K562 (cell line): Measurements from ENCODE around the gene FAM162B. TPM values are rescaled to one million over a fixed set of nuclear protein-coding genes. Genes with fewer than 3 reads are reported as not detected.
A peak's percentile ranks its signal among the peaks of the same experiment; 100 is the strongest.

Source experiments
- ATAC-seq: fragments of 200-7000 bp; cut with Tn5 transposase; 3 replicates; pipeline ENCODE4 v1.9.1; 2020; ENCODE audit warnings: moderate library complexity
- BruUV-seq: library from RNA; stranded (reverse); fragments of 400-500 nt; replicated peaks from 2 replicates; lab custom pipeline; 2021; lab: Mats Ljungman, UMichigan
- CTCF ChIA-PET: fragments of 300-600 bp; formaldehyde crosslinking; extraction: SDS; loops from one replicate; lab custom pipeline; 2021; ENCODE audit warnings: low intra/inter-chr PET ratio; lab: Yijun Ruan, JAX
- POLR2A ChIA-PET: fragments of 300-600, 350-650 bp; sonication (Branson Sonifier 250); formaldehyde crosslinking; extraction: SDS; loops from one replicate; lab custom pipeline; 2021; ENCODE audit warnings: antibody characterized with exemption, inconsistent platforms; lab: Yijun Ruan, JAX
- DNase-seq, 4 experiments: peaks; one replicate each; pipeline versions ENCODE4 v3.0.0 to v3.0.0-alpha.2; 2011 to 2018; ENCODE audit warnings: low spot score in 3 of 4, mixed read lengths in 3 of 4; ENCODE audit errors: extremely low read depth in 1 of 4
- FAIRE-seq: peaks from 2 replicates; lab custom pipeline; 2011; peaks lifted over from hg19 to GRCh38; lab: Jason Lieb, UNC
- H2AFZ ChIP-seq: 2 replicates; pipeline ENCODE4 v1.6.0; 2011; ENCODE audit warnings: low read depth, low read length, control low read depth, inconsistent platforms
- H3K27ac ChIP-seq: fragments of 200-600 bp; 3 replicates; pipeline ENCODE4 v1.8.0; 2011; ENCODE audit warnings: low read depth, mild to moderate bottlenecking, control low read depth, inconsistent platforms, low read length, moderate library complexity, mixed read lengths; ENCODE audit errors: extremely low read depth
- H3K27me3 ChIP-seq, 2 experiments: fragments of 300-600 bp in 1 of 2; 2 replicates in 1 of 2; 3 replicates in 1 of 2; pipeline versions ENCODE4 v1.6.0 to v1.8.0; 2011; ENCODE audit warnings: inconsistent platforms in 2 of 2, low read length in 2 of 2, mild to moderate bottlenecking in 1 of 2, mixed read lengths in 1 of 2, moderate library complexity in 1 of 2; ENCODE audit not compliant: control insufficient read depth in 2 of 2, insufficient read depth in 2 of 2
- H3K36me3 ChIP-seq: fragments of 300-600 bp; 3 replicates; pipeline ENCODE4 v1.8.0; 2011; ENCODE audit warnings: mild to moderate bottlenecking, low read length, inconsistent platforms; ENCODE audit not compliant: control insufficient read depth, insufficient read depth
- H3K4me1 ChIP-seq, 2 experiments: fragments of 200-600 bp in 1 of 2; replicated peaks in 1 of 2; 2 replicates in 1 of 2; 3 replicates in 1 of 2; pipeline versions ENCODE4 v1.5.1 to v1.8.0; 2011; ENCODE audit warnings: inconsistent platforms in 2 of 2, low read length in 2 of 2, mild to moderate bottlenecking in 1 of 2, mixed read lengths in 1 of 2, moderate library complexity in 1 of 2; ENCODE audit not compliant: control insufficient read depth in 2 of 2, insufficient read depth in 2 of 2
- H3K4me2 ChIP-seq: 2 replicates; pipeline ENCODE4 v1.6.1; 2011; ENCODE audit warnings: low read length, control low read depth, inconsistent platforms, mixed read lengths; ENCODE audit not compliant: insufficient read depth
- H3K4me3 ChIP-seq: fragments of 200-600 bp; sonication (generic), shearing (Covaris generic); 2 replicates; pipeline ENCODE4 v1.5.1; 2016; ENCODE audit warnings: control low read depth, inconsistent platforms
- H3K79me2 ChIP-seq: fragments of 200-600 bp; 3 replicates; pipeline ENCODE4 v1.8.0; 2011; ENCODE audit warnings: low read length, inconsistent platforms; ENCODE audit not compliant: control insufficient read depth, insufficient read depth
- H3K9ac ChIP-seq, 2 experiments: 2 replicates each; pipeline versions ENCODE4 v1.6.0 to v1.6.1; 2011; ENCODE audit warnings: low read depth in 2 of 2, low read length in 2 of 2, control low read depth in 1 of 2, inconsistent platforms in 1 of 2, mild to moderate bottlenecking in 1 of 2, mixed read lengths in 1 of 2; ENCODE audit not compliant: insufficient read depth in 1 of 2
- H3K9me1 ChIP-seq: one replicate; pipeline ENCODE4 v1.6.0; 2011; ENCODE audit warnings: inconsistent platforms, mild to moderate bottlenecking, low read length, moderate library complexity; ENCODE audit not compliant: control insufficient read depth, insufficient read depth
- H3K9me3 ChIP-seq: replicated peaks from 2 replicates; pipeline ENCODE4 v1.5.1; 2011; ENCODE audit warnings: low read depth, low read length, inconsistent platforms; ENCODE audit not compliant: control insufficient read depth, insufficient read depth
- H4K20me1 ChIP-seq: replicated peaks from 2 replicates; pipeline ENCODE4 v1.6.1; 2011; ENCODE audit warnings: low read length, inconsistent platforms, mixed read lengths; ENCODE audit not compliant: control insufficient read depth, insufficient read depth
- ARID1B ChIP-seq: fragments of 450-650 bp; IDR thresholded peaks from 2 replicates; pipeline ENCODE4 v1.6.1; 2016; ENCODE audit warnings: antibody characterized with exemption, mild to moderate bottlenecking, inconsistent platforms
- CBFA2T3 ChIP-seq: fragments of 450-650 bp; IDR thresholded peaks from 2 replicates; pipeline ENCODE4 v1.6.1; 2017
- CHCHD3 ChIP-seq: fragments of 250-450 bp; sonication (Bioruptor Pico); IDR thresholded peaks from 2 replicates; pipeline ENCODE4 v2.1.2; 2022; ENCODE audit warnings: mild to moderate bottlenecking
- DMBX1 ChIP-seq: fragments of 250-450 bp; sonication (Bioruptor Pico); IDR thresholded peaks from 2 replicates; pipeline ENCODE4 v1.8.0; 2022; ENCODE audit warnings: inconsistent platforms, mild to moderate bottlenecking, moderate library complexity, borderline replicate concordance
- DPF2 ChIP-seq: fragments of 450-650 bp; IDR thresholded peaks from 2 replicates; pipeline ENCODE4 v1.6.1; 2016
- FOXM1 ChIP-seq, 2 experiments: fragments of 450-650 bp in 1 of 2; sonication (generic) in 1 of 2; formaldehyde crosslinking in 1 of 2; IDR thresholded peaks; 2 replicates each; pipeline versions ENCODE4 v1.6.1 to v1.9.0; 2017 to 2022; ENCODE audit warnings: low read depth in 2 of 2, mild to moderate bottlenecking in 2 of 2, missing genetic modification reagents in 1 of 2, moderate library complexity in 1 of 2
- LARP7 ChIP-seq: fragments of 450-650 bp; IDR thresholded peaks from 2 replicates; pipeline ENCODE4 v1.6.1; 2016
- MEIS2 ChIP-seq: fragments of 450-650 bp; IDR thresholded peaks from 2 replicates; pipeline ENCODE4 v1.6.1; 2014; ENCODE audit warnings: mild to moderate bottlenecking; ENCODE audit not compliant: partially characterized antibody
- MIER1 ChIP-seq: fragments of 450-650 bp; IDR thresholded peaks from 2 replicates; pipeline ENCODE4 v1.6.1; 2016; ENCODE audit warnings: antibody characterized with exemption, mild to moderate bottlenecking, low read depth
- NCOR1 ChIP-seq: fragments of 450-650 bp; IDR thresholded peaks from 2 replicates; pipeline ENCODE4 v1.6.1; 2016; ENCODE audit warnings: mild to moderate bottlenecking, moderate library complexity
- NR2F6 ChIP-seq: fragments of 450-650 bp; formaldehyde crosslinking; IDR thresholded peaks from 2 replicates; pipeline ENCODE4 v1.4.0; 2020; ENCODE audit warnings: mild to moderate bottlenecking
- PKNOX1 ChIP-seq: fragments of 450-650 bp; IDR thresholded peaks from 2 replicates; pipeline ENCODE4 v1.6.1; 2016
- SMAD3 ChIP-seq: fragments of 450-650 bp; formaldehyde crosslinking; conservative IDR thresholded peaks from 2 replicates; pipeline ENCODE4 v1.4.0; 2020; ENCODE audit warnings: mild to moderate bottlenecking
- SNIP1 ChIP-seq: fragments of 450-650 bp; IDR thresholded peaks from 2 replicates; pipeline ENCODE4 v1.7.1; 2017; ENCODE audit warnings: low read depth, mild to moderate bottlenecking
- SOX6 ChIP-seq: fragments of 450-650 bp; IDR thresholded peaks from 2 replicates; pipeline ENCODE4 v1.6.1; 2014; ENCODE audit warnings: mild to moderate bottlenecking
- SRF ChIP-seq, 2 experiments: fragments of 250-450, 450-650 bp in 1 of 2; sonication (Bioruptor Pico) in 1 of 2; sonication (generic) in 1 of 2; formaldehyde crosslinking; IDR thresholded peaks; 2 replicates each; pipeline versions ENCODE4 v1.5.0 to v1.5.1; 2020 to 2022; ENCODE audit warnings: mild to moderate bottlenecking in 1 of 2, missing genetic modification reagents in 1 of 2
- STAT5A ChIP-seq: IDR thresholded peaks from 2 replicates; pipeline ENCODE4 v1.6.1; 2012; ENCODE audit warnings: low read length, inconsistent platforms, borderline replicate concordance
- TAF7 ChIP-seq: fragments of 450-650 bp; IDR thresholded peaks from 2 replicates; pipeline ENCODE4 v1.6.1; 2016; ENCODE audit warnings: missing genetic modification characterization, missing compliant biosample characterization
- TCF3 ChIP-seq: sonication (generic); formaldehyde crosslinking; IDR thresholded peaks from 2 replicates; pipeline ENCODE4 v1.4.0; 2020; ENCODE audit warnings: mild to moderate bottlenecking, missing genetic modification reagents
- TEAD4 ChIP-seq, 2 experiments: sonication (generic) in 1 of 2; formaldehyde crosslinking in 1 of 2; IDR thresholded peaks; 2 replicates each; pipeline versions ENCODE4 v1.6.1 to v1.8.0; 2012 to 2022; ENCODE audit warnings: borderline replicate concordance in 1 of 2, inconsistent platforms in 1 of 2, low read length in 1 of 2, mild to moderate bottlenecking in 1 of 2, missing genetic modification reagents in 1 of 2
- XRCC4 ChIP-seq: IDR thresholded peaks from one replicate; pipeline ENCODE4 v1.6.1; 2011; ENCODE audit not compliant: insufficient read depth, insufficient read length; ENCODE audit errors: extremely low read depth
- ZBTB17 ChIP-seq: fragments of 450-650 bp; formaldehyde crosslinking; IDR thresholded peaks from 2 replicates; pipeline ENCODE4 v1.4.0; 2020; ENCODE audit warnings: mild to moderate bottlenecking
- ZFPM2 ChIP-seq: fragments of 250-450 bp; sonication (Bioruptor Pico); IDR thresholded peaks from 2 replicates; pipeline ENCODE4 v1.5.1; 2022; ENCODE audit warnings: mild to moderate bottlenecking
- ZNF174 ChIP-seq: fragments of 250-450 bp; sonication (Bioruptor Pico); IDR thresholded peaks from 2 replicates; pipeline ENCODE4 v1.4.0; 2020; ENCODE audit warnings: mild to moderate bottlenecking
- ZNF175 ChIP-seq: fragments of 200-800 bp; sonication (Bioruptor generic); IDR thresholded peaks from 2 replicates; pipeline ENCODE4 v1.6.1; 2016; ENCODE audit warnings: low read depth, mild to moderate bottlenecking, missing genetic modification characterization, missing compliant biosample characterization
- ZNF23 ChIP-seq: fragments of 250-450 bp; sonication (Bioruptor Pico); IDR thresholded peaks from 2 replicates; pipeline ENCODE4 v1.4.0; 2020; ENCODE audit warnings: mild to moderate bottlenecking
- ZNF232 ChIP-seq: sonication (generic); formaldehyde crosslinking; IDR thresholded peaks from 2 replicates; pipeline ENCODE4 v1.8.0; 2022; ENCODE audit warnings: mild to moderate bottlenecking, missing genetic modification reagents
- WGBS: fragments of 100-300 bp; shearing (Covaris generic); methylation state at CpG from one replicate; pipeline ENCODE4 v1.1.6; 2016; ENCODE audit warnings: low coverage, mixed read lengths; ENCODE audit not compliant: insufficient coverage; ENCODE audit errors: missing lambda C conversion rate; 5-methylcytosine and 5-hydroxymethylcytosine counted together
- in situ Hi-C: fragments of 300-500 bp; cut with MboI; formaldehyde crosslinking; loops from 4 replicates; pipeline ENCODE4 v1.15.0; 2018; ENCODE audit warnings: inconsistent platforms, mixed read lengths
- intact Hi-C: fragments of 100-400 bp; cut with micrococcal nuclease; formaldehyde crosslinking; loops from 2 replicates; pipeline ENCODE4 v1.14.2; 2022
- polyA plus RNA-seq, 8 experiments: library from polyadenylated mRNA; depleted of rRNA in 4 of 8; stranded (reverse) in 5 of 8; unstranded in 3 of 8; fragments of >200 nt; fragmentation: Nextera tagmentation in 2 of 8; fragmentation: Illumina TruSeq in 1 of 8; extraction: Ambion mirVana in 2 of 8; extraction: Trizol in 1 of 8; gene quantifications; 2 replicates each; pipeline versions ENCODE4 v1.2.1 to v1.2.3, GENCODE V29; 2011 to 2014; ENCODE audit warnings: inconsistent platforms in 1 of 8, missing spikeins in 1 of 8
- total RNA-seq, 7 experiments: library from RNA; depleted of rRNA in 6 of 7; stranded (reverse); fragments of >200 nt in 6 of 7; fragmentation: Illumina TruSeq in 2 of 7; extraction: Trizol in 2 of 7; gene quantifications; 2 replicates each; pipeline versions ENCODE4 v1.2.1 to v1.2.3, GENCODE V29; 2011 to 2021; ENCODE audit warnings: low replicate concordance in 1 of 7

FAM162B gene
- total and polyA plus RNA-seq, 9 of the 15 experiments (the other 6 are each of a cell fraction or from before 2014, with no cell fraction given), result not detected

DNA sequence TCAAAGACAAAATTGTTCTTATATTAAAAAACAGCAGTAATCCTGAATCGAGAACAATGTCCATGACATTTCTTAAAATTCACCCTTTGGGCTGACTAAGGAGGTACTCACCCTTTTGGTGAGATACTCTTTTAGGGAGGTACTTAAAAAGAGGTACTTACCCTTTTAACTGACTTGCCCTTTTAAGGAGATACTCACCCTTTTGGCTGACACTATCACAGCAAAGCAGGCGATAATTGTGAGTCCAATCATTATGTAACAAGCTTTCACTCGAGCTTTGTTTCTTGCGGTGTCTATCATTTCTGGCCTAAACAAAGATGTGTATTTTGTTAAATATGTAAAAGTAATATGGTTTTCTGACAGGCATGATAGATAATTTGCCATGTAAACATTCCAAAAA, 3.7 kb downstream of the FAM162B start:
- Histone ChIP-seq H3K36me3 (no peaks in the 10 kb centered on the region), H2AFZ (no peak overlapping the region; the same call in 1 of the 2 replicates), H3K4me1 (peaks cover 0 to 1% of the 10 kb centered on the region in 2 experiments; a peak in 1 of 5 replicates), H3K9me1 (no peaks in the 10 kb centered on the region), H4K20me1 (no peaks in the 10 kb centered on the region), H3K9me3 (no peaks in the 10 kb centered on the region), H3K9ac (no peak overlapping the region), H3K4me3 (no peak overlapping the region), H3K27ac (no peak overlapping the region), H3K79me2 (no peaks in the 10 kb centered on the region), H3K27me3 (no peaks in the 10 kb centered on the region), H3K4me2 (no peak overlapping the region)
- FAIRE-seq (peak; percentile 58), DNase-seq (peak; percentile 10 to 61 (median 24)), ATAC-seq (peak; percentile 84)
- 2% methylated on average over 4 of the region's 4 CpGs for WGBS
- in situ Hi-C loops, result no loop called here
- no TSS peak for BruUV-seq
- POLR2A ChIA-PET, result no interaction called here
- intact Hi-C loops, result no loop called here
- CTCF ChIA-PET, result no interaction called here
- TF ChIP-seq ARID1B (peak; percentile 51), SMAD3 (CRISPR knock-in tag) (no peak), SRF (CRISPR knock-in tag; IDR thresholded peaks at IDR 0.05) (peak in 1 of 2 experiments; percentile 88; a peak in 2 of 4 replicates), MEIS2 (peak; percentile 42), STAT5A (0 out of 2 replicates have a peak, but pooled peaks have one; percentile 17), NR2F6 (CRISPR knock-in tag) (no peak), LARP7 (no peak), ZBTB17 (CRISPR knock-in tag) (no peak), TEAD4 (IDR thresholded peaks at IDR 0.05; ENCODE audit: low read length) (peak; percentile 25; the same call in 1 of the 2 replicates), TEAD4 (CRISPR knock-in tag; IDR thresholded peaks at IDR 0.05; ENCODE audit: borderline replicate concordance) (no peak), CHCHD3 (CRISPR knock-in tag) (no peak), ZFPM2 (CRISPR knock-in tag) (no peak), TCF3 (CRISPR knock-in tag) (0 out of 2 replicates have a peak, but pooled peaks have one; percentile 38), SOX6 (0 out of 2 replicates have a peak, but pooled peaks have one; percentile 29), ZNF174 (CRISPR knock-in tag) (no peak), SNIP1 (peak; percentile 85), DPF2 (0 out of 2 replicates have a peak, but pooled peaks have one; percentile 29), ZNF175 (no peak), FOXM1 (IDR thresholded peaks at IDR 0.05; ENCODE audit: low read depth) (0 out of 2 replicates have a peak, but pooled peaks have one; percentile 49), FOXM1 (CRISPR knock-in tag; IDR thresholded peaks at IDR 0.05; ENCODE audit: low read depth) (no peak), NCOR1 (0 out of 2 replicates have a peak, but pooled peaks have one; percentile 19), ZNF232 (CRISPR knock-in tag) (no peak), XRCC4 (no peak), PKNOX1 (peak; percentile 63), MIER1 (no peak), DMBX1 (CRISPR knock-in tag) (no peak), ZNF23 (CRISPR knock-in tag) (no peak), CBFA2T3 (peak; percentile 50; the same call in 1 of the 2 replicates), TAF7 (no peak)
